PC-9 (cell line): ENCODE measurements around the gene EHMT1.

Experiments
- EZH2 ChIP-seq: fragments of 200-600 bp; sonication (generic); IDR thresholded peaks from 2 replicates; pipeline ENCODE4 v1.8.0; 2017; ENCODE audit warnings: antibody characterized with exemption, low read depth
- TF ChIP-seq, protein P1 (sequence below): fragments of 200-600 bp; sonication (generic); conservative IDR thresholded peaks from 2 replicates; pipeline ENCODE4 v1.6.1; 2017; ENCODE audit warnings: mixed run types, antibody characterized with exemption, mild to moderate bottlenecking, moderate library complexity

DNA sequence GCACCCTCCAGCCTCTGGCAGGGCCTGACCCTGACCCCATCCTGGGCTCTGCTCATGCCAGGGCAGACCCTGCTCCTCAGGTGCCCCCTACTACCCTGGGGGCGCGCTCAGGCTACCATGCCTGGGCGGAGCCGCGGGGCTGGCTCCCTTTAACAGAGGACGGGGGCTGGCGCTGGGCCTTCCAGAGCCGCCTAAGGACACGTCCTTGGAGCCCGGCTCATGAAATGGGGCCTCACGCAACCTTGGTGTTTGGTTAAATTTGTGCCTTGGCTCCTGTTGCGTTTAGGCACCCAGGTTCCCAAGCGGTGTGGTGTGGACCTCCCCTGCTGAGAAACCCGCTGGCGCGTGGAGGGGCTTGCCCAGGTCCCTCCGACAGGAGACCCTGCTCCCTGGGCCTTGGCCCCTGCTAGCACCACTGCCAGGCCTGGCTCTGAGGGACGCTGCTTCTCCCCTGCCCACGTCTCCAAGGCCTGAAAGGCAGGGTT is 3.4 kb upstream of the EHMT1 start:
- no peak for TF ChIP-seq EZH2
- TF ChIP-seq, protein P1, sequence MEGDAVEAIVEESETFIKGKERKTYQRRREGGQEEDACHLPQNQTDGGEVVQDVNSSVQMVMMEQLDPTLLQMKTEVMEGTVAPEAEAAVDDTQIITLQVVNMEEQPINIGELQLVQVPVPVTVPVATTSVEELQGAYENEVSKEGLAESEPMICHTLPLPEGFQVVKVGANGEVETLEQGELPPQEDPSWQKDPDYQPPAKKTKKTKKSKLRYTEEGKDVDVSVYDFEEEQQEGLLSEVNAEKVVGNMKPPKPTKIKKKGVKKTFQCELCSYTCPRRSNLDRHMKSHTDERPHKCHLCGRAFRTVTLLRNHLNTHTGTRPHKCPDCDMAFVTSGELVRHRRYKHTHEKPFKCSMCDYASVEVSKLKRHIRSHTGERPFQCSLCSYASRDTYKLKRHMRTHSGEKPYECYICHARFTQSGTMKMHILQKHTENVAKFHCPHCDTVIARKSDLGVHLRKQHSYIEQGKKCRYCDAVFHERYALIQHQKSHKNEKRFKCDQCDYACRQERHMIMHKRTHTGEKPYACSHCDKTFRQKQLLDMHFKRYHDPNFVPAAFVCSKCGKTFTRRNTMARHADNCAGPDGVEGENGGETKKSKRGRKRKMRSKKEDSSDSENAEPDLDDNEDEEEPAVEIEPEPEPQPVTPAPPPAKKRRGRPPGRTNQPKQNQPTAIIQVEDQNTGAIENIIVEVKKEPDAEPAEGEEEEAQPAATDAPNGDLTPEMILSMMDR = no peak
